Urinary bladder (tissue), 4 donors: Measurements from ENCODE around the gene GPC6. TPM values are rescaled to one million over a fixed set of nuclear protein-coding genes. Genes with fewer than 3 reads are reported as not detected.

ENCODE experiments used
- DNase-seq: peaks from one replicate; pipeline ENCODE4 v3.0.0-alpha.2; 2015; ENCODE audit errors: extremely low spot score
- H3K27ac ChIP-seq: one replicate; pipeline ENCODE4 v1.5.1; 2013; ENCODE audit warnings: low read depth, mild to moderate bottlenecking, moderate library complexity
- H3K36me3 ChIP-seq: one replicate; pipeline ENCODE4 v1.6.1; 2013; ENCODE audit warnings: mild to moderate bottlenecking, moderate library complexity; ENCODE audit not compliant: insufficient read depth
- H3K4me1 ChIP-seq: one replicate; pipeline ENCODE4 v1.6.1; 2013; ENCODE audit warnings: mild to moderate bottlenecking, moderate library complexity; ENCODE audit not compliant: insufficient read depth
- H3K4me3 ChIP-seq: one replicate; pipeline ENCODE4 v1.5.1; 2013; ENCODE audit warnings: low read depth, low read length
- WGBS: extraction: QIAGEN DNeasy Blood & Tissue Kit; methylation state at CpG from one replicate; pipeline ENCODE4 v1.1.7; 2013; 5-methylcytosine and 5-hydroxymethylcytosine counted together
- polyA plus RNA-seq: library from polyadenylated mRNA; stranded (reverse); fragments of 200-250 nt; gene quantifications from one replicate; pipeline ENCODE4 v1.2.3, GENCODE V29; 2013
- total RNA-seq: library from RNA; depleted of rRNA; stranded (reverse); fragments of >200 nt; gene quantifications from one replicate; pipeline ENCODE4 v1.2.3, GENCODE V29; 2014
- donor health status: healthy with polysubstance abuse.
- donor health status: healthy.

Gene GPC6
- total and polyA plus RNA-seq, 2 donors: 8.8 to 126 TPM

DNA sequence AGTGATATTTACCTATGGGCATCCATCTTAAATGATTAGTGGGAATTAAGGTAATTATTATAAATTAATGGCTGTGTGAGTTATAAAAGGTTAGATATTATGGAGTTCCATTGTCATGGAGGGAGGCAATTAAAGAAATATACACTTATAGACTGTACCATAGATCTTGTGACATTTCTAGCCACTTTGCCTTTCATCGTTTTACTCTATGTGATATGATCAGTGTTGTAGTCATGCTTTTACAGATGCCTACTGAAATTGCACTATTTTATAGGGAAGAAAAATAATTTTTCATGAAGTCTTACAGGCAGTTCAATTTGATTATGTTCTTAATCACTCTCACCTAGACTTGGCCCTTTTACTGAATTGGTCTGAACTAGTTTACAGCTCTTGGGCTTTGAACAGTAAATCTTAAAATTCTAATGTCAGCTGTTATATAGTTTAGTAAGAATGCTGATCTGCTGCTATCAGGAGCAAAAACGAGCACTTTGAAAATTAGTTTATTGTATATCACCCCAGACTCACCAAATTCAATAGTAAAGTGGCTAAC, 301.2 kb downstream of the GPC6 start:
- 69% methylated on average over 2 of the region's 2 CpGs for WGBS
- no peak overlapping the region for H3K27ac ChIP-seq
- no peak overlapping the region for H3K4me3 ChIP-seq
- DNase-seq: no peak
- H3K36me3 ChIP-seq: no peaks in the 10 kb centered on the region
- H3K4me1 ChIP-seq: no peaks in the 10 kb centered on the region

DNA sequence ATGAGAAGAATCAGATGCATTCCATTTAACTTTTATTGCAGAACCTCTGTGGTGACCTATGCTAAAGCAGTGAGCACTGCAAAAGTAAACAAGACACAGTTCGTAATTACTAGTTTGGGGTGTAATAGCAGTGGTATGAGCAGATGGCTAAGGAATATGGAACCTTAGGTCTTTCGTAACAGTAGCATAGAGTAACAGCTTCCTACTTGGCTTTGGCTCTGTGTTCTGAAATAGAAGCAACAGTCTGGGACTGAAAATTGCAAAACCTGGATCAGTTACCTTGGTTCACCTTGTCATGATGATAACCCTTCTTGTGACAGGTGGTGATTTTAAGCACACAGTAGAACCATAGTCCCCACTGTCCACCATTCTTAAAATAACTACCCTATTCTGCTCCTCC, 303.4 kb downstream of the GPC6 start:
- Histone ChIP-seq H3K4me3 (no peak overlapping the region), H3K36me3 (no peaks in the 10 kb centered on the region), H3K4me1 (peaks cover 1% of the 10 kb centered on the region), H3K27ac (no peak overlapping the region)
- no peak for DNase-seq
- 83% methylated on average over 2 of the region's 2 CpGs for WGBS

DNA sequence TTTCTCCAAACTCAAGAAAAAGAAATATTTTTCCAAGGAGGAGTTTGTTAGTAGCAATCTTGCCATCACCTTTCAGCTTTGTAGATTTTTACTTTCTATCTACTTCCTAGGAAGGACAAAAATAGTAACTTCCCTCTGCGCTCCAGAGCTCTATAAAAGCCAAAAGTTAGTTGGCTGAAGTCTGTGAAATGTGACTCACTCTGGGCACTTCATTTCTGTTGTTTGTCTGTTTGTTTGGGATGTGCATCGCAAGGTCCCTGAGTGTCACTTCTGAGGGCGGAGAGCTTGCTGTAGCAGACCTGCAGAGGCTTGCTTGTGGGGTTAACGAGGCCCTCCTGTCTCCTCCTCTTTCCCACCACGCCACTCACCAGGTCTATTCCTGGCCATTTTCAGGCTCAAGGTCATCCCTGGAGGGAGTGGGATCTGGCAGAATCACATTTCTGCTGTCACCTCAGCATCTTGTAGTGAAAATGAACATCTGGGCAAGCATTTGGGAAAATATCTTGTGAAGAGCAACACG, 307.6 kb downstream of the GPC6 start:
- no peak overlapping the region for H3K27ac ChIP-seq
- H3K36me3 ChIP-seq: no peaks in the 10 kb centered on the region
- H3K4me3 ChIP-seq: no peak overlapping the region
- WGBS: 55% methylated on average over 6 of the region's 6 CpGs
- no peak for DNase-seq
- peaks cover 1% of the 10 kb centered on the region for H3K4me1 ChIP-seq

DNA sequence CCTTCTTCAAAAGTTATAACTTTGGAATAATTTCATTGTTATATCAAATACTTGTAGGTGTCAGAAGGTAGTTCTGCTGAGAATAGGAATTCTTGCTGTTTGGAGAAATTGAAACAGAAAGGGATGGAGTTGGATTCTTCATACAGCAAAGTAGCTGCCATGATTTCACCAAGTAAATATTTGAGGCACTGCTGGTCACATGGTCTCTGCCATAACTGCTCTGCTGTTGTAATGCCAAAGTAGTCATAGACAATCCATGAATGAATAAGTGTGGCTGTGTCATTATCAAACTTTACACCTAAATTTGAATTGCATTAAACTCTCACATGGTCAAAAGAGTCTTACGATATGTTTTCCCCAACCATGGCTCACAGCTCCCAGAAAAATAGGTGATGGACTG, 308.6 kb downstream of the GPC6 start:
- no peak for DNase-seq
- H3K4me1 ChIP-seq: peaks cover 1% of the 10 kb centered on the region
- H3K4me3 ChIP-seq: no peak overlapping the region
- H3K36me3 ChIP-seq: no peaks in the 10 kb centered on the region
- no peak overlapping the region for H3K27ac ChIP-seq
- WGBS: 99% methylated on average over 1 of the region's 1 CpG

DNA sequence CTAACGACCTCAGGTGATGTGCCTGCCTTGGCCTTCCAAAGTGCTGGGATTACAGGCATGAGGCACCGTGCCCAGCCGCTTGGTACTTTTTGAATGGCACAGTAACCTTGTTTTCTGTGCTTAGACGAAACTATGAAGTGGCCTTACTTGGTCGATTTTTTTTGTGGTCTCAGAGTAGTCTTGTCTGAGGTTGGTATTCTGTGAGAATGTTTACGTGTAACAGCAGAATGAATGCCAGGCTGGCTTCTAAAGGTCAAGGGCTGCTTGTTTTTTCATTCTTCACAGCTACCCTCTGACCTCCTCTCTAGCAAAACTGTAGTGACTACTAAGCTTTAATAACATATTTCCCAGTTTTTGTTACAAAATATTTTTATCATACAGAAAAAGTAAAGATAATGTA, 313.3 kb downstream of the GPC6 start:
- Histone ChIP-seq H3K27ac (no peak overlapping the region), H3K4me1 (no peaks in the 10 kb centered on the region), H3K4me3 (no peak overlapping the region), H3K36me3 (no peaks in the 10 kb centered on the region)
- WGBS: 91% methylated on average over 6 of the region's 6 CpGs
- DNase-seq: no peak

DNA sequence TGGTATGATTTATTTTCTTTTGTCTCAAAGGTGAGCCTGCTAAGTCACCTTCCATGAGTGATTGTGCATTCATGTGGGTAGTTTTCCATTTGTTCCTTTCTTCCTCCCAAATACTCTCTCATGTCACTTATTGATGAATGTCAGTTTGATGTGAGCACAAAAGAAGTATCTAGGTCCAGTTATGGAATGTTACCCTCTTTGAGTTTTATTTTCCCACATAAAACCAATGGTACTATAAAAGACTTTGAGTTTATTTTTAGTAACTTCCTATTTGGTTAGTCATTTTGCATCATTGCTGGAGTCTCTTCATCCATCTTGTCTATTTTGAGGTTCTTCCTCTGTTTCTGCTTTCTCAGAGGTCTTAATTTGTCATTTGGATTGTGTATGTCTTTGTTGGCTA, 321.3 kb downstream of the GPC6 start:
- no peak overlapping the region for H3K4me3 ChIP-seq
- no peak for DNase-seq
- no peak overlapping the region for H3K27ac ChIP-seq
- H3K4me1 ChIP-seq: no peaks in the 10 kb centered on the region
- no peaks in the 10 kb centered on the region for H3K36me3 ChIP-seq

DNA sequence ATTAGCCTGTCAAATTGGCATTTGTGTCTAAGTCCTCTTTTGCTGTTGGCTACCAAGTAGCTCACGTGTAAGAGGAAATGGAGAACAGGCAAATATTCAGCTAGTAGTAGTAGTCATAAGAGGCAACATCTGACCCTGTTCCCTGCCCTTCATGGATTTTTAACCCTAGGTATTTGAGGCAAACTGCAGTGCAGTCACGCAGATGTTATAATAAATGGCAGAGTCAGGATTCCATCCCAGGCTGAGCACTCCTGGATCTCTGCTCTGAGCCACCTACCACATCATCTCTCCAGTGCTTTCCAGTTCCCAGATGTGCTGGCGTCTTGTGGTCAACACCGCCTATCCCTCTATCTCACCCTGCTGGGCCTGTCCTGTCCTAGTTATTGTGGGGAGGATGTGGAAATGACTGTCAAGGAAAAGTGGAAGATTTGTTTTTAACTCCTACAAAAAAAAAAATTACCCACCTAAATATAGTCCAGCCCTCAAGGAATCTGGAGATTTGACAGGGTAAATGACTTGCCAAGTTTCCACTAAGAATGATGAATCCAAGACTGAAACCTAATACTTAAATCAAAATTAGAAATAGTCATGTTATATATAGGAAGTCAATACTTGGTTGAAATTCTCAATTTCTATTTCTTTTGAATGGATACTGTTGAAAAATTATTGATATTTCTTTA, 322.9 kb downstream of the GPC6 start:
- 90% methylated on average over 4 of the region's 4 CpGs for WGBS
- H3K4me3 ChIP-seq: no peak overlapping the region
- no peak overlapping the region for H3K27ac ChIP-seq
- no peak for DNase-seq
- no peaks in the 10 kb centered on the region for H3K36me3 ChIP-seq
- H3K4me1 ChIP-seq: no peaks in the 10 kb centered on the region

DNA sequence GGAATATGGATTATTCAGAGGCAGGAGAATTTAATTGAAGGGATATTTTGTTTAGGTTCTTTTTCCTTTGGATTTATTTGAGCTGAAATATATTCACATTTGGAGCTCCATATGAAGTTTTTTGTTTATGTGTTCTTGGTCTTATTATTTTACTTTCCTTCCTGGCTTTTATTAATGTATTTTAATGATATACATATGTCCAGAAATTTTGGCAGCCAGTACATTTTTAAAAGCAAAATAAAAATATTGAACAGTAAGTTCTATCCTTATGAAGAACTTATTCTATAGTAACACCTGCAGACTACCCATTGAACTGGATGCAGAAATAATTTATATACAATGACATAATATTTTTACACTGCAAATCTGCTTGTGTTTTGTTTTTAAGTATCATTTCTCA, 323.6 kb downstream of the GPC6 start:
- Histone ChIP-seq H3K36me3 (no peaks in the 10 kb centered on the region), H3K27ac (no peak overlapping the region), H3K4me3 (no peak overlapping the region), H3K4me1 (no peaks in the 10 kb centered on the region)
- DNase-seq: no peak

DNA sequence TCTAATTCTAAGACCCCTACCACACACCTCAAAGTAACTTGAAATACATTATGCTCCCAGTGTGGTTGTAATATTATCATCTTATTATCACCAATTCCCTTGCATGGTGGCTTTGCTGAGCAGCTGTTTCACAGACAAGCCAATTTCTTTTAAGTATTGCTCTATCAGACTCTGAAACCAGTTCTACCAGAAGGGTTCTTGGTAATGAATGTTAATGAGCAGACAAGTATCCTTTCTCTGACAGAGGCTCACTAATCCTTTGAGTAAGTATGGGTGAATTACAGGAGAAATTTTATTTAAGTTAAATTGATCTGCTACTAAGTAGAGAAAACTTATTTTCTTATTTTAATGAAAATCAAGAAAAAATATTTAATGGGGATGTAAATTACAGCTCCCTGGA, 326.0 kb downstream of the GPC6 start:
- no peak overlapping the region for H3K4me3 ChIP-seq
- no peak for DNase-seq
- H3K36me3 ChIP-seq: no peaks in the 10 kb centered on the region
- H3K4me1 ChIP-seq: no peaks in the 10 kb centered on the region
- H3K27ac ChIP-seq: no peak overlapping the region

DNA sequence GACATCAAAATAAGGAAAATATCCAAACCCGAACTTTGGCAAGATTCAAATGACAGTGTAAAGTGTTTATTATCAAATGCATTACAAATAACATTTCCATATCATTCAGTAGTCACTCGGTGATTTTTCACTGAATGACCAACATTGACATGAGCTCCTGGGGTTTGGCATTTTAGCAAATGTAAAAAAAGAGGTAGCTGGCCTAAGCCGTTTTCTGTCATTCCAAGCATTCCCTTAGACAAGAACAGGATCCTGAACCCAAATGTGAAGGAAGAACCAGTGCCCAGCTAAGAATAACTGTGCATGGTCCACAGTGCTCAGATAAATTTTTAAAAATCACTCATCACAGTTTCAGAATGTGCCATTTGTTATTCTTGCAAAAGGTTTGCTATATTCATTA, 327.9 kb downstream of the GPC6 start:
- Histone ChIP-seq H3K4me1 (no peaks in the 10 kb centered on the region), H3K4me3 (no peak overlapping the region), H3K36me3 (no peaks in the 10 kb centered on the region), H3K27ac (no peak overlapping the region)
- WGBS: 84% methylated on average over 3 of the region's 3 CpGs
- DNase-seq: no peak

DNA sequence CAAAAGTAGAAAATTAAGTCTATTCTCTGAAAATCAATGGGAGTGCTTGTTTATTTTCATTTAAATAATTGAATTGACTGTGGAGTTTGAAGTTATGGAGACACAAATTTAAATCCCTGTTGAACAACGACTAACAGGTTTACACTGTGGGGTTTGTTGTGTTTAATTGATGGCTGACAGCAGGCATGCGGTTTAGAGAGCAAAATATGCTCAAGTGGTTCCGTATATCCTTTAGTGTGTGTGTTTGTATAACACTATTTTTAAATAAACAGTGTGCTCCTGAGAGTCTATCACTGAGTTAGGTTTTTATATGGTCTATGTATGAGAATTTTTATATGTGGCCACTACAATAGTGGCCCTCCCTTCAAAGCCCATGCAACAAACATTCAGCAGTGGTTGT, 332.0 kb downstream of the GPC6 start:
- DNase-seq: no peak
- no peaks in the 10 kb centered on the region for H3K36me3 ChIP-seq
- no peaks in the 10 kb centered on the region for H3K4me1 ChIP-seq
- no peak overlapping the region for H3K4me3 ChIP-seq
- WGBS: 67% methylated on average over 3 of the region's 3 CpGs
- no peak overlapping the region for H3K27ac ChIP-seq

DNA sequence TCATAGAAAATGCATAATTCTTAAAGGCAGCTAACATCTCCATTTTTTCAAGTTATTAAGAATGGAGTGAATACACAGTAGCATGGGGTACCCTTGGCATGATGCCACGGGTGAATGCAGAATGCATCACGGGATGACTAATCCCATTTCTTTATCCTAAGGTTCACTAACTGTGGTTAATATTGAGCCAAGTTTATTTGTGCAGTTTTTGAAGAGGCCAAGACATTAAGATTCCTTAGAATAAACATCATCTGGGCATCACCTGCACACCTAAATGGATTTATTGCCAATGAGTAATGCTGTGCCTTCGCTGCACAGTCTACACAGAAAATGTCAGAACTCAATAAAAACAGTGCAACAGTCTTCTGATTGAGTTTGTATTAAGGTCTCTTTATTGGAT, 333.1 kb downstream of the GPC6 start:
- H3K36me3 ChIP-seq: no peaks in the 10 kb centered on the region
- H3K4me3 ChIP-seq: no peak overlapping the region
- WGBS: 73% methylated on average over 3 of the region's 3 CpGs
- H3K4me1 ChIP-seq: no peaks in the 10 kb centered on the region
- no peak for DNase-seq
- H3K27ac ChIP-seq: no peak overlapping the region

DNA sequence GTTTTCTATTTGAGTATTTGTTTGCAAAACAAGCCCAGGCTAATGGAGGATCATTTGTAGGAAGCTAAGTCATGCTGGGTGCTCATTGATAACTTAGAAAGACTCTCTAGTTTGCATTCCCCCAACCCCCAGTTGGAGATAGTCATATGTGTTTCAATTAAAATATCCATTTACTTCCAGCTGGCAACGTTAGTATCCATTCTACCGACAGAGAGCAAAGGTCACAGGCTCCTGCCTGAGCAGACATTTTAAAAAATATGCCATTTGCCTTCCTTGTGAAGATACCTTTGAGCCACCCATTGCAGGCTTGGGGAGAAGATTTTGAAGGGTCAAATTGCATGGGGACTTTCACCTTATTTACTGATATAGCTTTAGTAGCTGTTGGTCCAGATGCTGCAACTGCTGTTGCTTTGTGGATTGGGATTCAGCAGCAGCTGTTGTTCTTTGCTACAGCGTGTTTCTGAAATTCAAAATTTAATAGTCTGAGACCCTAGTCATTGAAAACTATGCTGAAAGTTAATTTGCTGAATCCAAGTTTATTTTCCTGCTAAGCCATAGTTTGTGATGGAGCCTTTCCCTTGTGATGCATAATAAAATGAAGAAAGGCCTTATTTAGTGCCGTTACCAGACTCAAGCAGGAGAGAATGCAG, 335.1 kb downstream of the GPC6 start:
- Histone ChIP-seq H3K36me3 (no peaks in the 10 kb centered on the region), H3K4me1 (no peaks in the 10 kb centered on the region), H3K4me3 (no peak overlapping the region), H3K27ac (no peak overlapping the region)
- DNase-seq: no peak
- 73% methylated on average over 4 of the region's 4 CpGs for WGBS

DNA sequence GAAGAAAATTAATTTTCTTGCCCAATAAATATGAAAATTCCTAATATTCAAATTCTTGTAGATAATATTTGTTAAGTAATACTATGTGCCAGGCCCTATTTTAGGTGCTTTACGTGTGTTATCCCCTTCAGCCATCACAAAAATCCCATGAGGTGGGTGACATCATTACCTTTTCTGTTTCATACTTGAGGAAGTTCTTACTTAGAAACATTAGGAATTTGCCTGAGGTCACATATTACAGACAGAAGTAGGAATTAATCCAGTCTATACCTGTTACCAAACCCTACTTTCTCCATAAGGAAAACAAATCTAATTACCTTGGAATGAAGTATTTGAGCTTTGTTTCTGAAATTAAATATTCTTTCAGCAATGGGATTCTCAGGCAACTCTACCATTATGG, 336.1 kb downstream of the GPC6 start:
- 92% methylated on average over 1 of the region's 1 CpG for WGBS
- Histone ChIP-seq H3K4me1 (no peaks in the 10 kb centered on the region), H3K27ac (no peak overlapping the region), H3K4me3 (no peak overlapping the region), H3K36me3 (no peaks in the 10 kb centered on the region)
- no peak for DNase-seq
